PC-9 (cell line): ENCODE measurements around the gene NEURL2. TPM values are rescaled to one million over a fixed set of nuclear protein-coding genes. Genes with fewer than 3 reads are reported as not detected.

Source experiments
- Bru-seq: library from RNA; stranded (reverse); fragments of 400-500 nt; gene quantifications from one replicate; lab custom pipeline; 2021; lab: Mats Ljungman, UMichigan
- BruChase-seq, 2 experiments: library from RNA; stranded (reverse); fragments of 400-500 nt; gene quantifications; one replicate each; lab custom pipeline; 2021; lab: Mats Ljungman, UMichigan
- BruUV-seq: library from RNA; stranded (reverse); fragments of 400-500 nt; replicated peaks from 2 replicates; lab custom pipeline; 2021; lab: Mats Ljungman, UMichigan
- CTCF ChIA-PET: fragments of 300-600 bp; sonication (Branson Sonifier 250); formaldehyde crosslinking; loops from one replicate; lab custom pipeline; 2022; ENCODE audit warnings: antibody characterized with exemption; lab: Charles Lee
- POLR2A ChIA-PET: fragments of 300-600 bp; sonication (Branson Sonifier 250); formaldehyde crosslinking; loops from one replicate; lab custom pipeline; 2022; ENCODE audit warnings: antibody characterized with exemption; ENCODE audit not compliant: unreplicated experiment; lab: Charles Lee
- DNase-seq, 2 experiments: peaks; one replicate each; pipeline versions ENCODE4 v3.0.0 to v3.0.0-alpha.2; 2015 to 2022; ENCODE audit warnings: mixed read lengths in 1 of 2
- H2AFZ ChIP-seq: fragments of 200-600 bp; sonication (generic); 2 replicates; pipeline ENCODE4 v1.8.1; 2017; ENCODE audit warnings: antibody characterized with exemption
- H3F3A ChIP-seq: fragments of 200-600 bp; sonication (generic); 2 replicates; pipeline ENCODE4 v1.8.1; 2017; ENCODE audit warnings: antibody characterized with exemption, mild to moderate bottlenecking, low read depth; ENCODE audit not compliant: insufficient read depth
- H3K27ac ChIP-seq: fragments of 200-600 bp; sonication (generic); 2 replicates; pipeline ENCODE4 v1.6.1; 2016; ENCODE audit warnings: mixed run types
- H3K27me3 ChIP-seq: fragments of 200-600 bp; sonication (generic); 2 replicates; pipeline ENCODE4 v1.6.1; 2016; ENCODE audit warnings: low read depth, mixed run types; ENCODE audit not compliant: insufficient read depth
- H3K36me3 ChIP-seq: fragments of 200-600 bp; sonication (generic); 2 replicates; pipeline ENCODE4 v1.6.1; 2016; ENCODE audit warnings: low read depth, mixed run types
- H3K4me1 ChIP-seq: fragments of 200-600 bp; sonication (generic); replicated peaks from 2 replicates; pipeline ENCODE4 v1.6.1; 2016; ENCODE audit warnings: mixed run types; ENCODE audit not compliant: insufficient read depth
- H3K4me2 ChIP-seq: fragments of 200-600 bp; sonication (generic); 2 replicates; pipeline ENCODE4 v1.6.1; 2017; ENCODE audit warnings: mixed run types
- H3K4me3 ChIP-seq: fragments of 200-600 bp; sonication (generic); 2 replicates; pipeline ENCODE4 v1.6.1; 2016; ENCODE audit warnings: mixed run types
- H3K79me2 ChIP-seq: fragments of 200-600 bp; sonication (generic); 2 replicates; pipeline ENCODE4 v1.6.1; 2017; ENCODE audit warnings: low read depth, mixed run types
- H3K9me2 ChIP-seq: fragments of 200-600 bp; sonication (generic); 2 replicates; pipeline ENCODE4 v1.8.1; 2017; ENCODE audit warnings: mild to moderate bottlenecking; ENCODE audit not compliant: insufficient read depth
- H3K9me3 ChIP-seq: fragments of 200-600 bp; sonication (generic); 2 replicates; pipeline ENCODE4 v1.8.1; 2016; ENCODE audit warnings: low read depth; ENCODE audit not compliant: insufficient read depth
- H4K20me1 ChIP-seq: fragments of 200-600 bp; sonication (generic); 2 replicates; pipeline ENCODE4 v1.8.1; 2017; ENCODE audit not compliant: insufficient read depth
- EZH2 ChIP-seq: fragments of 200-600 bp; sonication (generic); IDR thresholded peaks from 2 replicates; pipeline ENCODE4 v1.8.0; 2017; ENCODE audit warnings: antibody characterized with exemption, low read depth
- intact Hi-C: fragments of 100-400 bp; cut with micrococcal nuclease; formaldehyde crosslinking; loops from one replicate; pipeline ENCODE4 v1.10.0; 2022; ENCODE audit not compliant: unreplicated experiment
- long read RNA-seq: library from polyadenylated mRNA; stranded (forward); transcript quantifications from one replicate; pipeline ENCODE4 v2.0.0, GENCODE V29; 2022
- total RNA-seq: library from RNA; stranded (reverse); gene quantifications from 2 replicates; pipeline ENCODE4 v1.2.3, GENCODE V29; 2021
- TF ChIP-seq, protein P1 (sequence below): fragments of 200-600 bp; sonication (generic); conservative IDR thresholded peaks from 2 replicates; pipeline ENCODE4 v1.6.1; 2017; ENCODE audit warnings: mixed run types, antibody characterized with exemption, mild to moderate bottlenecking, moderate library complexity

The NEURL2 gene, protein sequence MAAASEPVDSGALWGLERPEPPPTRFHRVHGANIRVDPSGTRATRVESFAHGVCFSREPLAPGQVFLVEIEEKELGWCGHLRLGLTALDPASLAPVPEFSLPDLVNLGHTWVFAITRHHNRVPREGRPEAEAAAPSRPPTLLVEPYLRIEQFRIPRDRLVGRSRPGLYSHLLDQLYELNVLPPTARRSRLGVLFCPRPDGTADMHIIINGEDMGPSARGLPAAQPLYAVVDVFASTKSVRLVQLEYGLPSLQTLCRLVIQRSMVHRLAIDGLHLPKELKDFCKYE
- 6.5 and 9.2 TPM in 2 replicates for total RNA-seq
- Bru-seq, nascent RNA: percentile 57 among the genes with signal in this experiment
- percentile 57 among the genes with signal in this experiment for BruChase-seq, experiment 1, labeled RNA remaining after a 2-hour chase
- percentile 56 among the genes with signal in this experiment for BruChase-seq, experiment 2, labeled RNA remaining after a 6-hour chase
- long read RNA-seq, transcript NEURL2-201 (2 exons, 1,278 nt): major isoform, 8 of 8 reads
- long read RNA-seq, partial matches to known transcripts: 0 of 8 reads
- long read RNA-seq, other reads (novel, unspliced or antisense): 0 of 8 reads

GRCh38 chr20:45890985-45891983 is at the start of gene NEURL2, which contains the start of gene CTSA:
Gene NEURL2 (minus strand): TSS chr20:45891208. CDS start chr20:45890991, 217 bp downstream.
Gene CTSA (plus strand): TSS chr20:45891335. CDS start chr20:45891569, 234 bp downstream.
- Histone ChIP-seq H4K20me1 (no peaks in the 10 kb centered on the region), H3F3A (peaks cover 46% of the 10 kb centered on the region; the same call in 1 of the 2 replicates), H2AFZ (peak within 1 kb of the TSS; percentile 99), H3K4me3 (peak within 1 kb of the TSS; percentile 82), H3K36me3 (peaks cover 12% of the 10 kb centered on the region; the same call in 1 of the 2 replicates), H3K9me3 (no peaks in the 10 kb centered on the region), H3K4me1 (peaks cover 14% of the 10 kb centered on the region; the same call in 1 of the 2 replicates), H3K27me3 (no peaks in the 10 kb centered on the region), H3K27ac (no peak within 1 kb of the TSS), H3K4me2 (peak within 1 kb of the TSS; percentile 98), H3K9me2 (no peaks in the 10 kb centered on the region), H3K79me2 (peaks cover 13% of the 10 kb centered on the region)
- ChIA-PET POLR2A (interaction anchor here (0.6 kb wide), 1 partner anchor 42 kb away, joined by 8 read pairs; no protein-coding TSS in a partner anchor), CTCF (interaction anchor here (1.0 kb wide), 1 partner anchor 13 kb away, joined by 3 read pairs; no protein-coding TSS in a partner anchor)
- intact Hi-C loops: loop anchor here (5.0 kb wide), 1 partner anchor 74 kb away; no protein-coding TSS in a partner anchor
- TF ChIP-seq EZH2: no peak
- TF ChIP-seq, protein P1, sequence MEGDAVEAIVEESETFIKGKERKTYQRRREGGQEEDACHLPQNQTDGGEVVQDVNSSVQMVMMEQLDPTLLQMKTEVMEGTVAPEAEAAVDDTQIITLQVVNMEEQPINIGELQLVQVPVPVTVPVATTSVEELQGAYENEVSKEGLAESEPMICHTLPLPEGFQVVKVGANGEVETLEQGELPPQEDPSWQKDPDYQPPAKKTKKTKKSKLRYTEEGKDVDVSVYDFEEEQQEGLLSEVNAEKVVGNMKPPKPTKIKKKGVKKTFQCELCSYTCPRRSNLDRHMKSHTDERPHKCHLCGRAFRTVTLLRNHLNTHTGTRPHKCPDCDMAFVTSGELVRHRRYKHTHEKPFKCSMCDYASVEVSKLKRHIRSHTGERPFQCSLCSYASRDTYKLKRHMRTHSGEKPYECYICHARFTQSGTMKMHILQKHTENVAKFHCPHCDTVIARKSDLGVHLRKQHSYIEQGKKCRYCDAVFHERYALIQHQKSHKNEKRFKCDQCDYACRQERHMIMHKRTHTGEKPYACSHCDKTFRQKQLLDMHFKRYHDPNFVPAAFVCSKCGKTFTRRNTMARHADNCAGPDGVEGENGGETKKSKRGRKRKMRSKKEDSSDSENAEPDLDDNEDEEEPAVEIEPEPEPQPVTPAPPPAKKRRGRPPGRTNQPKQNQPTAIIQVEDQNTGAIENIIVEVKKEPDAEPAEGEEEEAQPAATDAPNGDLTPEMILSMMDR: no peak; the same call in 1 of the 2 replicates
- DNase-seq: peak; percentile 81 to 90
- BruUV-seq: no TSS peak

DNA sequence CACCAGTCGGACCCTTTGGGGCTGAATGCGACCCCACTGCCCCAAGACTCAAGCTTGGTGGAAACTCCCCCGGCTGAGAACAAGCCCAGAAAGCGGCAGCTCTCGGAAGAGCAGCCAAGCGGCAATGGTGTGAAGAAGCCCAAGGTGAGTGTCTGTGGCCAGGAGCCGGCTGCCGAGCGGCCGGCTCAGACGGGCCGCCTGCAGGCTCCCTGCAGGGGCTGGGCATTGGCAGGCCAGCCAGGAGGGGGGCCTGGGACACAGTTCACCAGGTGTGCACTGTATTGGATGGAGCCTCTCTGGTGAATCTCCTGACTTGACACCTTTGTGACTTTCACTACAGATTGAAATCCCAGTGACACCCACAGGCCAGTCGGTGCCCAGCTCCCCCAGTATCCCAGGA is 49.5 kb upstream of the NEURL2 start:
- Histone ChIP-seq H3K36me3 (peaks cover 20% of the 10 kb centered on the region; the same call in 1 of the 2 replicates), H3F3A (peaks cover 29% of the 10 kb centered on the region), H3K4me1 (peaks cover 26% of the 10 kb centered on the region), H3K27ac (no peak overlapping the region), H2AFZ (no peak overlapping the region), H3K27me3 (no peaks in the 10 kb centered on the region), H3K4me2 (no peak overlapping the region), H3K9me3 (no peaks in the 10 kb centered on the region), H3K4me3 (no peak overlapping the region), H3K9me2 (no peaks in the 10 kb centered on the region), H4K20me1 (no peaks in the 10 kb centered on the region), H3K79me2 (peaks cover 12% of the 10 kb centered on the region)
- ChIA-PET POLR2A (interaction anchor here (0.5 kb wide), 1 partner anchor 328 kb away, joined by 8 read pairs; no protein-coding TSS in a partner anchor), CTCF (interaction anchor here (0.6 kb wide), 1 partner anchor 12 kb away, joined by 3 read pairs; no protein-coding TSS in a partner anchor)
- DNase-seq: no peak
- intact Hi-C loops: no loop called here
- BruUV-seq: no TSS peak
- TF ChIP-seq, protein P1: no peak
- no peak for TF ChIP-seq EZH2
